GM21360 (cell line): ENCODE results near the gene NUTM2G.
"Not testable (repeated sequence)": the region's sequence is repeated elsewhere in the genome, so short reads cannot be mapped to it uniquely, and the experiment has no call there.

Experiments used
- ATAC-seq: cut with Tn5 transposase; IDR thresholded peaks from one replicate; pipeline ENCODE4 v1.9.1; 2021; ENCODE audit warnings: mild to moderate bottlenecking, moderate library complexity; ENCODE audit not compliant: unreplicated experiment

The NUTM2G gene, protein sequence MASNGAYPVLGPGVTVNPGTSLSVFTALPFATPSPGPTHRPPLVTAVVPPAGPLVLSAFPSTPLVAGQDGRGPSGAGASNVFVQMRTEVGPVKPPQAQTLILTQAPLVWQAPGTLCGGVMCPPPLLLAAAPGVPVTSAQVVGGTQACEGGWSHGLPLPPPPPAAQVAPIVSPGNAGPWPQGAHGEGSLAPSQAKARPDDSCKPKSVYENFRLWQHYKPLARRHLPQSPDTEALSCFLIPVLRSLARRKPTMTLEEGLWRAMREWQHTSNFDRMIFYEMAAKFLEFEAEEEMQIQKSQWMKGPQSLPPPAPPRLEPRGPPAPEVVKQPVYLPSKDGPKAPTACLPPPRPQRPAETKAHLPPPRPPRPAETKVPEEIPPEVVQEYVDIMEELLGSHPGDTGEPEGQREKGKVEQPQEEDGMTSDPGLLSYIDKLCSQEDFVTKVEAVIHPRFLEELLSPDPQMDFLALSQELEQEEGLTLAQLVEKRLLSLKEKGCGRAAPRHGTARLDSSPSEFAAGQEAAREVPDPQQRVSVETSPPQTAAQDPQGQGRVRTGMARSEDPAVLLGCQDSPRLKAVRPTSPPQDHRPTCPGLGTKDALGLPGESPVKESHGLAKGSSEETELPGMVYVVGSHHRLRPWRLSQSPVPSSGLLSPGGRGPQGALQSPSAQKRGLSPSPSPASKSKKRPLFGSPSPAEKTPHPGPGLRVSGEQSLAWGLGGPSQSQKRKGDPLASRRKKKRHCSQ

DNA sequence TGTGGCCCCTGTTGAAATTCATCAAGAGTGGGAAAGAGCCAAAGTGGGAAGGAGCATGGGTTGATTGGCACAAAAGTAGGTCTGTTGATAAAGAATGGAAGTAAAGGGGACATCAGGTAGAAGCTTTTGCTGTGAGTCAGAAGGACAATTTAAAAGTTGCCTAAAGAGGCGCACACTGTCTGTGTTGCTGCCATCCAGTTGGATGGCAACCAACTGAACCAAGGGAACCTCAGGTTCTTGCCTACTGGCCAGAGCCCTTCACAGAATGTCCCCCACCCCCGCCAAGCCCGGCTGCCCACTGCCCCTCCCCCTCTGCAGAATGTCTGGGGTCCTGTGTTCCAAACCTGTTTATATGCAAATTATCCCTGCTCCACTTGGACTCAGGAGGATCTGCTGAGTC lies at the start of gene NUTM2G:
NUTM2G (plus strand) TSS at position 301 of the 400 bp plus-strand sequence. CDS start 182 bp downstream, outside the sequence.
- ATAC-seq: not testable (repeated sequence)

DNA sequence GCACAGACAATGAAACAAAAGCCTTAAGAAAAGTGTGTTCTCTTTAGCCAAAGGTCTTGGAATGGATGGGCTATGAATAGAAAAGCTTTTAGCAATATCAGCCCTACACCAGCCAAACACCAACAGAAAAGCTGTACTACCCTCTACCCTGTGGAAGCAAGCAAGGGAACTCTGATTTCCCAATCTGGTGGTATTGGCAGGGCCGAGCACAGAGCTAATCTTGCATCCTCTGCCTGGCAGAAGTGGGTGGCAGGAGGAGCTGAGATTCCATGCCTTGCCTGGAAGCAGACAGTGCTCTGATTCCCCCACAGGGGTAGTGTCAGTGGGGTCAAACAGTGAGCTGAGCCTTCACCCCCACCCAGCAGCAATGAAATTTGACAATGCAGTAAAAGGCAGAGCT lies 44.7 kb upstream of the NUTM2G start:
- no peak for ATAC-seq

DNA sequence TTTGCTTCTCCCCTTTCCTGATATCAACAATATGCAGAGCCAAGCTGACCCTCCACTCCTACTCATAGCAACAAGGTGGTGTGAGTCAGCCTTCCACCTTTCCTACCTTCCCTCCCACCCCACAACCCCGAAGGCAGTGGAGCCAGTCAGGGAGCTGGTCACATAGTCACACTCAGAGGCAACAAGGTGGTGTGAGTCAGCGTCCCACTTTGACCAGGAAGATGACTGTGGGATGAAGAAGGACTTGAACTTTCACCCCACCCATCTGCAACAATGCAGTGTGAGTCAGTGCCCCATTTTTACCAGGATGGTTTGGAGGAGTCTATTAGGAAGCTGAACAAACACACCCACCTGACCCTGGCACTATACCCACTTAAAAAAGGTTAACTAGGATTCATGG lies 44.2 kb upstream of the NUTM2G start:
- ATAC-seq: no peak

DNA sequence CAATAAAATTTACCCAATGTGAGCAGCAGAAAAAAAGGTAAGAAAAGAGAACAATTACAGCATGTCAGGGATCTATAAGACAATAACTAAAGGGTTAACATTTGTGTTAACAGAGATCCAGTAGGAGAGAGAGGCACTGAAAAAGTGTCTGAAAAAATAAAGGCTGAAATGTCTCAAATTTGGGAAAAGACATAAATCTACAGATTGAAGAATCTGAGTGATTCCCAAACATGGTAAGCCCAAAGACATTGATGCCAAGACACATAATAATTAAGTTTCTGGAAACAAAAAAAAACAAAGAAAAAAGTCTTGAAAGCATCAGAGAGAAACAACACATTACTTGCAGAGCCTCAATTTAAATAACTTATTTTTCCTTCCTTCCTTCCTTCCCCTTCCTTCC lies 43.2 kb upstream of the NUTM2G start:
- ATAC-seq: no peak

DNA sequence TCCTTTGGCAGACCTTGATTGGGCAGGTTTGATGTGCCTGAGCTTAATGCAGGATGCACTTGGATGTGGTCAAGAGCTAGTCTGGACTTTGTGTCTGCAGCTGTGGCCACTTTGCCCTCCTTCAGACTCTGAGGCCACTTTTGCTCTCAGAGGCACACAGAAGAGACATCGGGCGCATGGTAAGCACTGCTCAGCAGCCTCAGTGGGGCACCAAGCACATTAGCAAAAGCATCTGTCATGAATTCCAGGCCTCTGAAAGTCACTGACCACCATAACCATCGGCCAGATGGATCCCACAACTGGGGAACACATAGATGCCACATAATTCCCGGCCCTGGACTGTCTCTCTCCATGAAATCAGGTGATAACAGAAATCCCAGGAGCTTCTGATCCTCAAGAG lies 40.1 kb upstream of the NUTM2G start:
- ATAC-seq: no peak

DNA sequence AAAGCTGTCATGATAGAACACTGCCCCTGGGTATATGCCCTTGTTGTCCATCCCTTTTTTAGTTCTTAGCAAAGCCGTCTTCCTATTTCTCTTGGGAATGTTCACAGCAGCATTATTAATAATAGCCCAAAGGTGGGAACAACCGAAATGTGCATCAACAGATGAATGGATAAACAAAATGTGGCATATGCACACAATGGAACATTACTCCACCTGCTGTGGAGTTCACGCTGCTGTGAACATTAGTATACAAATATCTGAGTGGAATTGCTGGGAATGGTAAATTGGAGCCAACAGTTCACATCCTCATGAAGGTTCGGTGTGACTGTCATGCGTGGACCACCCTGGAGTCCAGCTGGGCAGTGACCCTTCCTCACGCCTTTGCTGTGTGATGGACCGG lies 36.5 kb upstream of the NUTM2G start:
- no peak for ATAC-seq

DNA sequence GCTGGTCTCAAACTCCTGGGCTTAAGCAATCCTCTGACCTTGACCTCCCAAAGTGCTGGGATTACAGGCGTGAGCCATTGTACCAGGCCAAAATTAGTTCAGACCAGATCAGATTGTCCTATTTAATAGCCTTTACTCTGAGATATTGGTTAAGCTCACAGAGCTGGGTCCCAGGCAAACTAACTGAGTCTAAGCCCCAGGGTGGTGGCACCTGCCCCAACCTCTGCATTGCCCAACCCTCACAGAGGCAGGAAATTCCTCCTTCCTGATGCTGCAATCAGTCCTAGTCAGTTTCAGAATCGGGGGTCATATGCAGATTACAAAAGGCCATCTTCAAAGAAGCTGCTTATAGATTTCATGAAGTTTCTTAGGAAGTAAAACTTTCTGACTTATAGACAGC lies 28.6 kb upstream of the NUTM2G start:
- not testable (repeated sequence) for ATAC-seq

DNA sequence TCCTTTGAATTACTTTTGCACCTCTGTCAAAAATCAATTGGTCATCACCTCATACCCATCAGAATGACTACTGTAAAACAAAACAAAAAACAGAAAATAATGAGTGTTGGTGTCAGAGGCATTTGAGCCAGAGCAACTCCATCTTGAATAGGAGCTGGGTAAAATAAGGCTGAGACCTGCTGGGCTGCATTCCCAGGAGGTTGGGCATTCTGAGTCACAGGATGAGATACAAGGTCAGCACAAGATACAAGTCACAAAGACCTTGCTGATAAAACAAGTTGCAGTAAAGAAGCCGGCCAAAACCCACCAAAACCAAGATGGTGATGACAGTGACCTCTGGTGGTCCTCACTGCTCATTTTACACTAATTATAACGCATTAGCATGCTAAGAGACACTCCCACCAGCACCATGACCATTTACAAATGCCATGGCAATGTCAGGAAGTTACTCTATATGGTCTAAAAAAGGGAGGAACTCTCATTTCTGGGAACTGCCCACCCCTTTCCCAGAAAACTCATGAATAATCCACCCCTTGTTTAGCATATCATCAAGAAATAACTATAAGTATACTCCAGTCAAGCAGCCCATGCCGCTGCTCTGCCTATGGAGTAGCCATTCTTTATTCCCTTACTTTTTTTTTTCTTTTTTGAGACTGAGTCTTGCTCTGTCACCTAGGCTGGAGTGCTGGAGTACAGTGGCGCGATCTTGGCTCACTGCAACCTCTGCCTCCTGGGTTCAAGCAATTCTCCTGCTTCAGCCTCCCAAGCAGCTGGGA lies 23.5 kb upstream of the NUTM2G start:
- not testable (repeated sequence) for ATAC-seq

DNA sequence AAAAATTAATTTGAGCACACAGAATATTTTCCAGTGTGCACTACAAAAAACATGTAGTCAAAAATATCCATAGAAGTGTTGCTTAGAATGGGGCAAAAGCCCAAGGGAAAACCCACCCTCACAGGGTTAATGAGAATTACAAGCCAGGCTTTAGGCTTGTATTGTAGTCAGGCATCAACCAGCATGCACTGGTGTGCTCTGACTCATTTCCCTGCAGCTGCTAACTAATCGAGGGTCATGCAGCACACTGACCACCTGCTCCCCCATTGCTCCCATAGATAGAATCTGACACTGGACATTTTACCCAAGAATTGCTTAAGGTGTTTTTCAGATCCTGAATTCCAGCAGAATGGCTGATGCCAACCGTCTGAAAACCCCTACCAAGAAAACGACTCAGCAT lies 20.2 kb upstream of the NUTM2G start:
- ATAC-seq: not testable (repeated sequence)

DNA sequence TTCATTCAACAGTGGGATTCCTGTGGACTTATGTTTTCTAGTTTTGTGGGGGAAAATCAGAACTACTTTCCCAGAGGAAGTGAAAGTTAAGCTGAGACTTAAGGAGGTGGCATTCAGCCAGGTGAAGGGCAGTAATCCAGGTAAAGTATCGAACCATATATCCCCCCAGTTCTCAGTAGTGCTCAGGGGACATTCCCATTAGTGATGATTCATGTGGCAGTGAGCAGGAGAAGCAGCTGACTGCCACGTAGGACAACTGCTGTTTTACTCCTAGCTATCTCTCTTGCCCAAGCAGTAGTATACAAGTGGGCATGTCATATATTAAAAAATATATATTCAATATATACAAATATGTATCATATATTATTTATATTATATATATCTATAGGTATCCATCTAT lies 13.1 kb upstream of the NUTM2G start:
- ATAC-seq: not testable (repeated sequence)

DNA sequence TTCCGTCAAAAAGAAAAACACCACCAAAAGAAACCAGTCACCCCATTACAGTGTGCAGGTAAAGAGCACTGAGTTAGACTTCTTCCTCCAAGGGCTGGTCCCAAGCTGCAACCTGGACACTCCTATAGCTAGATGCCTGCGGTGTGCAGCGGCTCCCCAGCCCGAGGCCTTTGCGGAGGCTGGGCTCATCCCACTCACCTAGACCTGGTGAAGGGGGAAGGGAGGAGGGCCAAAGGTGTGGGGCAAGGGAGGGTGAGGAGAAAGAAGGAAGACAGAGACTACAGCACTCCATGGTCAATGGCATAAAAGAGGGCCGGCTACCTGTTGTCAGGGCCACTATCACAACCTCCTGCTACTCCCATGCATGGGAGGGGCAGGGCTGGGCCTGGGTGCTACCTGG lies 12.1 kb upstream of the NUTM2G start:
- not testable (repeated sequence) for ATAC-seq

DNA sequence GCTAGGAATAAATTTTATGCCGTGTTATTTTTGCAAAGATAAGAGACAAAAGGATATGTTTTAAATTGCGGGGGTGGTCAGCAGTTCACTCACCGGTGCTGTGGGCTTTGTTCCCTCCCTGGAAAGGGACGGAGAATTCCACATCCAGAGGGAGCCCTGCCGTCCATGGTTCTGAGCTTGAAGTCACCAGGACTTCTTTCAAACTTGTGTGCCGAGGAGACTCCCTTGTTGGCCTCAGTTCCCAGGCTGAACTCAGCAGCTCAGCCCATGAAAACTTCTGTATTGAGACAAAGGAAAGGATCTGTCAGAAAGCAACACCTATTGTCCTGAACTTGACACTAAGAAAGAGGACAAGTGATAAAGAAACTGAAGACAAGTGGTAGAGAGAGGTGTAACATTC lies 10.1 kb upstream of the NUTM2G start:
- ATAC-seq: not testable (repeated sequence)

DNA sequence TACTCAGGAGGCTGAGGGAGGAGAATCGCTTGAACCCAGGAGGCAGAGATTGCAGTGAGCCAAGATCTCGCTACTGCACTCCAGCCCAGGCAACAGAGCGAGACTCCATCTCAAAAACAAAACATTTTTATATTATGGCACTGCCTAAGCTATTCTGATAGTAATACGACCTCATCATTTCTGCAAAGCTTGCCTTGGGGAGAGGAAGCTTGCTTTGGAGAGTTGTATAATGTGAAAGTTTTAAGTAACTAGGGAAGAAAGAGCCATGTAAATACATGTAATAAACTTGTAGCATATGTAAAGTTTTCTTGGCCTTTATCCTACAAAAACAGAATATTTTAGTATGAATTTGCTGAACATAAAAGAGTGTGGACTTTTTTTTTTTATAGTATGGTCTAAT lies 7.8 kb upstream of the NUTM2G start:
- ATAC-seq: not testable (repeated sequence)

DNA sequence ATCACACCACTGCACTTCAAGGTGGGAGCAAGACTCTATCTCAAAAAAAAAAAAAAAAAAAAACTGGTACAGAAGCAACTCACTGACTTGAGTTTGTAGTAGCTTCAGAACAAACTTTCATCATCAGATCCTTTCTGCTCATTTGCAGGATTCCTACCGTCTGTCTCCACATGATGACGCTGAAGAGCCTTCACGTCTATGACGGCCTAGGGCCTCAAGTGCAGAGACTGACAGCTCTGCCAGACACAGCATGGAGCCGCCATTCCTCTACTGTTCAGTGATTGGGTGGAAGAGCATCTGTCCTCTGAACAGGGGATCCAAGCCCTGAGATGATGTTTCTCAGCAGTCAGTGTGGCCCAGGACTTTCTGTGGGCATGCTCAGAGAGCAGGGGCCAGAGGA lies 3.1 kb upstream of the NUTM2G start:
- not testable (repeated sequence) for ATAC-seq

DNA sequence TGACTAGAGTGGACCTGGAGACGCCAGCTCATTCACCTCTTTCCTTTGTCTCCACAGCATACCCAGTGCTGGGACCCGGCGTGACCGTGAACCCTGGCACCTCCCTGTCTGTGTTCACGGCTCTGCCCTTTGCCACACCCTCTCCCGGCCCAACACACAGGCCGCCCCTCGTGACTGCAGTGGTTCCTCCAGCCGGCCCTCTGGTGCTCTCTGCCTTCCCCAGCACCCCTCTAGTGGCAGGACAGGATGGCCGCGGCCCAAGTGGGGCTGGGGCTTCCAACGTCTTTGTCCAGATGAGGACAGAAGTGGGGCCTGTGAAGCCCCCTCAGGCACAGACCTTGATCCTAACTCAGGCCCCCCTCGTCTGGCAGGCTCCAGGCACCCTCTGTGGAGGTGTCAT lies 3.0 kb downstream of the NUTM2G start:
- not testable (repeated sequence) for ATAC-seq

DNA sequence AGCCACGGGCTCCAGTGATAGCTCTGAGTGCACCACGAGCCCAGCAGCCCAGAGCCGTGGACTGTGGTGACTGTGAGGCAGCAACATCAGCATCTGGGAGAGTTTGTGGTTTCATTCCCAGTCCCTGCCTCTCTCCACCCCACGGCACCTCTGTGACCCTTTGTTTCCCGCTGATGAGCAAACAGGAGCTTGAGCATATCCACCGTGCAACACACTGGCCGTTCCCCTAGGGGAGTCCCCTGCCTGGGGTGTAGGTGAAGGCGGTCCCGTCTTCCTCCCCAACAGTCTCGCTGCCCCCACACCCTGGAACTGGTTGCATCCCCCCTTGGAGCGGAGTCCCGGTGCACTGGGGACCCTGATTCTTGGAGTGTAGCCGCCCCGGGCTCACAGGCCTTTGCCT lies 5.5 kb downstream of the NUTM2G start:
- ATAC-seq: not testable (repeated sequence)

DNA sequence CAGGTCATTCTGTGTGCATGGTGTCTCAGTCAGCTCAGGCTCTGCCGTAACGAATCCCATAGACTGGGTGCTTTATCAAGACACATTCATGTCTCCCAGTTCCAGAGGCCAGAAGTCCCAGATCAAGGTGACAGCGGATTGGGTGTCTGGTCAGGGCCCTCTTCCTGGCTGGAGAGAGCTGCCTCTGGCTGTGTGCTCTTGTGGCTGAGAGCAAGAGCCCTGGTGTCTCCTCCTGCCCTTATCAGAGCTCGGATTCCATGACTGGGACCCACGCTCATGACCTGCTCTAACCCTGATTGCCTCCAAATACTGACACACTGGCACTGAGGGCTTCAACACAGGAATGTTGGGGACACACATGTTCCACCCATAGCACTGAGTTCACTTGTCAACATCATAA lies 6.1 kb downstream of the NUTM2G start:
- ATAC-seq: not testable (repeated sequence)

DNA sequence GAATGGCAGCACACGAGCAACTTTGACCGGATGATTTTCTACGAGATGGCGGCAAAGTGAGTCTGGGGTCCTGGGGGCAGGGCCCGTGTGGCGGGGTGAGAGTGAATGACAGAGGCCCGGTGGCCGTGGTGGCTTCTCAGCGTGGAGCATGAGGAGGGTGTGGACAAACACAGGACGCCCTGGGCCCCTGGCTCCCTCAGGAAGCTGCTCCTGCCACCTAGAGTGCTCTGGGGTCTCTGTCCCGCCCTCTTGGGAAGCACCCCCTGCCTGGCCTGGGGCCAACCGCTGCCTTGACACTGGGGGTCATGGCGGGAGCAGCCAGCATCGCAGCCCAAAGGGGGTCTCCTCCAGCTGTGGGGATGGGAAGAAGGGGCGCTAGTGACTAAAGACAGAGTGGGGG lies 6.8 kb downstream of the NUTM2G start:
- not testable (repeated sequence) for ATAC-seq

DNA sequence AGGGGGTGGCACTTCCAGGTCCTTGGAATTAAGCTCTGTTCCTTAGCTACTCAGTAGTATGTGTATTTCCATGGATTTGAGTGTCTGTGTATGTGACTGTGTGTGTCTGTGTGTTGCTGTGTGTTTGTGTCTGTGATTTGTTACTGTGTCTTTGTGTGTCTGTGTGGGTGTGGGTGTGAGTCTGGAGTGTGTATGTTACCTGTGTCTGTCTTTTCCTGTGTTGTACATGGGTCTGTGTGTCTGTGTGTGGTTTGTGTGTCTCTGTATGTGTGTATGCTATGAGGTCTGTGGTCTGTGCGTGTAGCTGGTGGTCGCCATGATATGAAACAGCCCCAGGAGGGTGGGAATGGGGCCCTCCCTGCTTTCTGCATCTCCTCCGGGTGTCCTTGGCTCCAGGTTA lies 8.8 kb downstream of the NUTM2G start:
- not testable (repeated sequence) for ATAC-seq

DNA sequence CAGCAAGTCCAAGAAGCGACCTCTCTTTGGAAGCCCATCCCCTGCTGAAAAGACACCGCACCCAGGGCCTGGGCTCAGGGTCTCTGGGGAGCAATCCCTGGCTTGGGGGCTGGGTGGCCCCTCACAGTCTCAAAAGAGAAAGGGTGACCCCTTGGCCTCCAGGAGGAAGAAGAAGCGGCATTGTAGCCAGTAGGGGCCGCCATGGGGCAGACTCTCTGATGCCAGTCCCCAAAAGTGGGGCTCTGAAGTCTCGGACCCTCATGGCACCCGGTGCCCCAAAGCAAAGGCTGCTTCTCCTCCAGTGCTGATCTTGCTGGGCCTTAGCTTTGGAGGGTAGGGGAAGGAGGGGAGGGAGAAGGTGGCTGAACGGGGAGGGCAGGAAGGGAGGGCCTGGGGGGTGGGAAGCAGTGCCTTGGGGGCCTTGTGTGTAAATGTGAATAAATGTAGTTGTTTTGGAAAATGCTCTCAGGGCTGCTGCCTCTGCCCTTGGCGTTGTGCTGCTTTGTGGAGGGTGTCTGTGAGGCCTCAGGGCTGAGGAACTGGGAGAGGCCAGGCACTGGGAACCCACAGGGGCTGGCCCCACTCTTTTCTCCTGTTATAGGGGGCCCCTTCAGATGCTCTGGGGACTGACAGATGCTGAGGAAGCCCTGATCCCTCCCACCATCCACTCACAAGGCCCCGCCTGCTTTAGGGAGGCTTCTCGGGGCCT lies 10.5 kb downstream of the NUTM2G start:
- not testable (repeated sequence) for ATAC-seq

DNA sequence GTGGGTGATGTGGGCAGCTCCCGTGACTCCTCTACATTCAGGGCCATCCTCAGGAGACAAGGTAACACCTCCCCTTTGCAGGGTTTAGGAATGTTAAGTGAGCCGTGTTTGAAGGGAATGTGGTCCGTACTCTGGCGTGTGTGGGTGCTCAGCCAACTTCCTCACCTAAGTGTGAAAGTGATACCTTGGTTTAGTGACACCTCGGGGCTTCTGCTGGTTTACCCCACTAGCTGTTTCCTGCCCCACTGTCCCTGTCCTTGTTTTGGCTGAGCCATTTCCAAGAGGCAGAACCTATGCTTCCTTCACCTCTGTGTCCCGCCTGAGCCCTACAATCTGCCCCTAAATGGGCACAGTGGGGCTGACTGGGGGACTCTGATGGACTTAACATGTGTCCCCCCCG lies 12.3 kb downstream of the NUTM2G start:
- not testable (repeated sequence) for ATAC-seq
